Common myeloid progenitor, CD34-positive (primary cell): ENCODE results near the gene ANKS1A.
"Not testable (repeated sequence)": the region's sequence is repeated elsewhere in the genome, so short reads cannot be mapped to it uniquely, and the experiment has no call there.

ENCODE experiments used
- CTCF ChIA-PET: fragments of 350-600 bp; sonication (Branson Sonifier 250); formaldehyde crosslinking; loops from one replicate; lab custom pipeline; 2021; ENCODE audit warnings: antibody characterized with exemption; lab: Charles Lee
- POLR2A ChIA-PET: fragments of 350-600 bp; sonication (Branson Sonifier 250); formaldehyde crosslinking; loops from one replicate; lab custom pipeline; 2021; ENCODE audit warnings: antibody characterized with exemption; lab: Charles Lee
- DNase-seq, 3 donors: peaks; one replicate each; pipeline versions ENCODE4 v3.0.0 to v3.0.0-alpha.2; 2013
- H3K27ac ChIP-seq, 2 experiments: 1 replicate in 1 of 2; 2 replicates in 1 of 2; pipeline ENCODE4 v1.7.0; 2013; ENCODE audit warnings: inconsistent platforms in 2 of 2, low read length in 2 of 2, mild to moderate bottlenecking in 2 of 2, low read depth in 1 of 2, moderate library complexity in 1 of 2; ENCODE audit not compliant: severe bottlenecking in 2 of 2, insufficient read depth in 1 of 2, poor library complexity in 1 of 2
- H3K27me3 ChIP-seq, 5 experiments: replicated peaks in 2 of 5; 1 replicate in 3 of 5; 2 replicates in 2 of 5; pipeline versions ENCODE4 v1.6.1 to v1.7.0; 2013; ENCODE audit warnings: low read length in 4 of 5, mild to moderate bottlenecking in 2 of 5, moderate library complexity in 2 of 5, inconsistent platforms in 1 of 5; ENCODE audit not compliant: insufficient read depth in 5 of 5, control insufficient read depth in 4 of 5
- H3K36me3 ChIP-seq, 4 experiments: 1 replicate in 2 of 4; 2 replicates in 2 of 4; pipeline versions ENCODE4 v1.6.1 to v1.7.0; 2013; ENCODE audit warnings: low read length in 3 of 4, control low read depth in 1 of 4, mild to moderate bottlenecking in 1 of 4; ENCODE audit not compliant: control insufficient read depth in 4 of 4, insufficient read depth in 4 of 4
- H3K4me1 ChIP-seq, 4 experiments: 1 replicate in 3 of 4; 2 replicates in 1 of 4; pipeline versions ENCODE4 v1.6.1 to v1.7.1; 2013; ENCODE audit warnings: low read length in 3 of 4, mild to moderate bottlenecking in 3 of 4, control low read depth in 1 of 4, inconsistent platforms in 1 of 4, moderate library complexity in 1 of 4; ENCODE audit not compliant: control insufficient read depth in 4 of 4, insufficient read depth in 4 of 4; ENCODE audit errors: control extremely low read depth in 1 of 4
- H3K4me3 ChIP-seq, 7 experiments: 1 replicate in 4 of 7; 2 replicates in 3 of 7; pipeline versions ENCODE4 v1.5.1 to v1.7.0; 2013; ENCODE audit warnings: mild to moderate bottlenecking in 7 of 7, low read length in 6 of 7, moderate library complexity in 6 of 7, inconsistent platforms in 2 of 7, low read depth in 2 of 7, control low read depth in 1 of 7; ENCODE audit not compliant: insufficient read depth in 4 of 7, control insufficient read depth in 1 of 7; ENCODE audit errors: extremely low read depth in 1 of 7
- H3K9me3 ChIP-seq, 5 experiments: 1 replicate in 4 of 5; 2 replicates in 1 of 5; pipeline versions ENCODE4 v1.6.1 to v1.7.1; 2013; ENCODE audit warnings: low read length in 4 of 5, mild to moderate bottlenecking in 2 of 5, inconsistent platforms in 1 of 5, low read depth in 1 of 5, moderate library complexity in 1 of 5; ENCODE audit not compliant: control insufficient read depth in 4 of 5, insufficient read depth in 2 of 5; ENCODE audit errors: control extremely low read depth in 1 of 5
- WGBS: methylation state at CpG from one replicate; pipeline ENCODE4 v1.1.5; 2013; ENCODE audit not compliant: insufficient coverage; 5-methylcytosine and 5-hydroxymethylcytosine counted together

The ANKS1A gene

DNA sequence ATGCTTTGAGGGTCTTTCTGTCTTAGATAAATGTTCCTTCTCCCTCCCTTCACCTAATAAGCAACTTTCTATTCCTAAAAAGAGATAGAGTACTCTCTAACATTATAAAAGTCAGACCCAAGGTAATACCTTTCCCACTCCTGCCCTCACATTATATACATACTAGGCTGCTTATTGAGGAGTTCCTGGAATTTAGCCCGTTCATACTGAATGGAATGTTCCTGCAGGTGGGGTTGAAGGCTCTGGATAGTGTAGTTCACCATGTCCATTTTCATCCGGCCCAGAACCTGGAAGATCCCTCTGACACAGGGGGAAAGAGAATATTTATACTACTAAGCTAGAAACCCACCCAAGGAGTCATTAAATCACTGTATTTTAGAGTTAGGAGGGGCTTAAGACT lies 231.7 kb downstream of the ANKS1A start:
- CTCF ChIA-PET, result interaction anchor here (2.0 kb wide), 1 partner anchor 133 kb away, joined by 5 read pairs; no protein-coding TSS in a partner anchor

DNA sequence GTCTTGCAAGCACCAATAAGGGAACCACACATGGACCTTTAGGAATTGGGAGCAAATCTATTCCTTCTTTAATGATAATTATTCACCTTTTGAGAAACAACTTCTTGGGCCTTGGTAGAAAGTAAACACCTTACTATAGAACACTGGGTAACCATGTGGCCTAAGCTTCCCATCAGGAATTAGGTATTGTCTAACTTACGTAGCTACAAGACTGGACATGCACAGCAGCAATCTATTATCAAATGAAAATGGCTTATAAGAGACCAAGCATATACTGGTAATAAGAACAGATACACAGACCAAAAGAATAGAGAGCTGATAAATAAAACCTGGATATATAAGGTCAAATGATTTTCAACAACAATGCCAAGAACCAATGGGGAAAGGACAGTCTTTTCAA lies 235.3 kb downstream of the ANKS1A start:
- Histone ChIP-seq H3K4me1 (no peaks in the 10 kb centered on the region), H3K4me3 (no peak overlapping the region), H3K27ac (no peak overlapping the region), H3K36me3 (no peaks in the 10 kb centered on the region), H3K9me3 (peaks cover 0 to 7% (median 4%) of the 10 kb centered on the region in 5 experiments), H3K27me3 (no peaks in the 10 kb centered on the region)
- no CpG with 5 or more reads among the region's 1 CpG for WGBS
- POLR2A ChIA-PET, result interaction anchor here (0.6 kb wide), 1 partner anchor 299 kb away, joined by 4 read pairs; no protein-coding TSS in a partner anchor
- CTCF ChIA-PET, result no interaction called here
- no peak for DNase-seq

More for the DNA sequence above, 231.7 kb downstream of the ANKS1A start:
- WGBS, result no CpG with 5 or more reads among the region's 2 CpGs
- POLR2A ChIA-PET, result no interaction called here
- DNase-seq, result no peak
- H3K9me3 ChIP-seq, result peaks cover 0 to 7% (median 4%) of the 10 kb centered on the region in 5 experiments
- H3K4me1 ChIP-seq, result no peaks in the 10 kb centered on the region
- H3K27me3 ChIP-seq, result no peaks in the 10 kb centered on the region
- no peak overlapping the region for H3K4me3 ChIP-seq
- H3K27ac ChIP-seq, result no peak overlapping the region
- H3K36me3 ChIP-seq, result no peaks in the 10 kb centered on the region

DNA sequence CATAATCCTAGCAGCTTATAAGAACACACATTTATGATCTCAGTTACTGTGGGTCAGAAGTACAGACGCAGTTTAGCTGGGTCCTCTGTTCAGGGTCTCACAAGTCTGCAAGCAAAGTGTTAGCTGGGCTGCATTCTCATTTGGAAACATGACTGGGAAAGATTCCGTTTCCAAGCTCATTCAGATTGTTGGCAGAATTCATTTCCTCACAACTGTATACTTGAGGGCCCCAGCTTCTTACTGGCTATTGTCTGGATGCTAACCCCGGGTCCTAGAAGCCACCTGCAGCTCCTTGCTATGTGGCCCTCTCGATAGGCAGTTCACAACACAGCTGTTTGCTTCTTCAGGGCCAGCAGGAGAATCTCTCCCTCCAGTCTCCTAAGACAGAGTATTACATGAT lies 239.0 kb downstream of the ANKS1A start:
- Histone ChIP-seq H3K27me3 (no peaks in the 10 kb centered on the region), H3K27ac (no peak overlapping the region), H3K36me3 (no peaks in the 10 kb centered on the region), H3K9me3 (peaks cover 0 to 2% (median under 1%) of the 10 kb centered on the region in 5 experiments), H3K4me1 (no peaks in the 10 kb centered on the region), H3K4me3 (no peak overlapping the region)
- 90% methylated on average over 3 of the region's 4 CpGs for WGBS
- ChIA-PET CTCF (interaction anchor here (0.9 to 2.3 kb wide), 5 partner anchors 12 to 141 kb away, joined by 4 to 9 read pairs (median 9); no protein-coding TSS in a partner anchor), POLR2A (interaction anchor here (0.5 kb wide), 1 partner anchor 58 kb away, joined by 3 read pairs; no protein-coding TSS in a partner anchor)
- no peak for DNase-seq

DNA sequence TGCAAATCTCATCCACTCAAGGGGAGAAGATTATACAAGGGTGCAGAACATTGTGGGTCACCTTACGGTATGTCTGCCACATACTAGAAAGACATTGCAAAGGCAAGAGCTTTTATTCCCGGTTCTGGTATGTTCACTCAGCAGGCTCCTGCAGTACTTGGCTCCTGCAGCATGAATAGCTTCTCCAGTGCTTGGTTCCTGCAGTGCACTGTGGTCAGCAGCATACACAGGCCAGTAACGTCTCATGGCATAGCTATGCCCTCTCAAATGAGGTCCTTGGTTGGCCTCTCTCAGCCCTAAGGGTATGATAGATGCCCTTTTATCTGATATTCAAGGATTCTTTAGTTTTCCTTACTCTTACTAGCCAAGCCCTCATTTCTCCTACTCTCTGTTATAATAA lies 239.4 kb downstream of the ANKS1A start:
- Histone ChIP-seq H3K4me3 (no peak overlapping the region), H3K27me3 (no peaks in the 10 kb centered on the region), H3K4me1 (no peaks in the 10 kb centered on the region), H3K9me3 (no peaks in the 10 kb centered on the region), H3K36me3 (no peaks in the 10 kb centered on the region), H3K27ac (no peak overlapping the region)
- ChIA-PET POLR2A (no interaction called here), CTCF (interaction anchor here (1.6 to 2.3 kb wide), 4 partner anchors 11 to 141 kb away, joined by 6 to 9 read pairs (median 9); no protein-coding TSS in a partner anchor)
- WGBS, result 92% methylated on average over 3 of the region's 3 CpGs
- no peak for DNase-seq

DNA sequence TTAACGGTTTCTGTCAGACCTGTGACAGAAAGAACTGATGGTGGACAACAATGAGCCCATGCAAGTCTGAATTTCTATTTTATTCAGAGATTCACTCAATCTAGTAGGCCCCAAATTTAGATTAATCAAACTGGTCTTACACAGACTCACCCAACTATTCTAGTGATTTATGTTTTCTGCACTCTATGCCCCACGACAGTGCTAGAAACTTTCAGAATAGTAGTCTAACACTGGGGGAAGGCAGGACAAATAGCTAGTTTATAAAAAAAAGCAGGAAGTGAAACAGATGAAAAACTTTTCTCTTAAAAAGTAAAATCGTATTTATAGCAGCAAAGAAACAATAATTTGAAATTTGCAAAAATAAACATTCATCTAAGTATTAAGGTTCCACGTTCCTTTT lies 247.1 kb downstream of the ANKS1A start:
- CTCF ChIA-PET, result interaction anchor here (1.1 to 2.0 kb wide), 3 partner anchors 10 to 150 kb away, joined by 3 to 13 read pairs (median 4); no protein-coding TSS in a partner anchor
- peaks cover 0 to 11% (median 6%) of the 10 kb centered on the region in 4 experiments for H3K4me1 ChIP-seq
- 75% methylated on average over 1 of the region's 4 CpGs for WGBS
- no peaks in the 10 kb centered on the region for H3K27me3 ChIP-seq
- H3K36me3 ChIP-seq, result no peaks in the 10 kb centered on the region
- H3K4me3 ChIP-seq, result no peak overlapping the region
- H3K9me3 ChIP-seq, result no peaks in the 10 kb centered on the region
- POLR2A ChIA-PET, result no interaction called here
- no peak overlapping the region for H3K27ac ChIP-seq
- no peak for DNase-seq

DNA sequence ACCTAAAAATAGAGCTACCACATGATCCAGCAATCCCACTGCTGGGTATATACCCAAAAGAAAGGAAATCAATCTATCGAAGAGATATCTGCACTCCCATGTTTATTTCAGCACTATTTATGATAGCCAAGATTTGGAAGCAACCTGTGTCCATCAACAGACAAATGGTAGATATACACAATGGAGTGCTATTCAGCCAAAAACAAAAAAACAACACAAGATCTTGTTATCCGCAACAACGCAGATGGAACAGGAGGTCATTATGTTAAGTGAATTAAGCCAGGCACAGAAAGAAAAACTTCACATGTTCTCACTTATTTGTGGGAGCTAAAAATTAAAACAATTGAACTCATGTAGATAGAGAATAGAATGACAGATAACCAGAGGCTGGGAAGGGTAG lies 249.1 kb downstream of the ANKS1A start:
- H3K27me3 ChIP-seq, DNase-seq, H3K36me3 ChIP-seq, H3K9me3 ChIP-seq, H3K27ac ChIP-seq, H3K4me3 ChIP-seq: not testable (repeated sequence)
- H3K4me1 ChIP-seq, result peaks cover 0 to 21% (median 13%) of the 10 kb centered on the region in 4 experiments
- CTCF ChIA-PET, result interaction anchor here (1.1 to 5.7 kb wide), 5 partner anchors 90 to 152 kb away, joined by 3 to 95 read pairs (median 9); no protein-coding TSS in a partner anchor
- WGBS, result 14% methylated on average over 1 of the region's 3 CpGs
- POLR2A ChIA-PET, result interaction anchor here (0.7 kb wide), 1 partner anchor 12 kb away, joined by 9 read pairs; no protein-coding TSS in a partner anchor

DNA sequence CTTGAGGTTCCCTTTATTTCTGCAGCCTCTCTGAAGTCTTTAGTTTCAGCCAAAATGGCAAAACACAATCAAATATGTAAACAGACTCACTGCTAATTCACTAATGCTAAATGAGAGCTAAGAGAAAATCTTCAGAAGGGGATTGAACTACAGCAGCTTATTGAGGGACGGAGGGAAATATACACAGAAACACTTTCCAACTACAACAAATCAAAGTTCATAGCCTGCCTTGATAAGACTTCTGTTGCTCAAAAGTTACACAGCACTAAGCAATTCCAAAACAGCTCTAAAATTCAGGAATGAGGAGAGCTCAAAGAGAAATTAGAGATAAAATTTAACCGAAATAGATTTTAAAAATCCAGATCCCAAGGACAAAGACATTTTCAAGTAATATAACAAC lies 250.4 kb downstream of the ANKS1A start:
- DNase-seq, result no peak
- WGBS, result no CpG with 5 or more reads among the region's 2 CpGs
- Histone ChIP-seq H3K27ac (no peak overlapping the region), H3K36me3 (no peaks in the 10 kb centered on the region), H3K4me3 (no peak overlapping the region), H3K4me1 (peaks cover 0 to 21% (median 13%) of the 10 kb centered on the region in 4 experiments), H3K27me3 (no peaks in the 10 kb centered on the region), H3K9me3 (no peaks in the 10 kb centered on the region)
- ChIA-PET CTCF (interaction anchor here (0.6 to 5.7 kb wide), 32 partner anchors 9 to 320 kb away, joined by 3 to 95 read pairs (median 4); no protein-coding TSS in a partner anchor), POLR2A (interaction anchor here (0.7 to 1.1 kb wide), 2 partner anchors 157 to 1115 kb away, joined by 3 read pairs; no protein-coding TSS in a partner anchor)
